K562 (cell line): Measurements from ENCODE around the gene ATP5F1C. TPM values are rescaled to one million over a fixed set of nuclear protein-coding genes. Genes with fewer than 3 reads are reported as not detected.

ENCODE experiments used
- ATAC-seq: fragments of 200-7000 bp; cut with Tn5 transposase; 3 replicates; pipeline ENCODE4 v1.9.1; 2020; ENCODE audit warnings: moderate library complexity
- BruUV-seq: library from RNA; stranded (reverse); fragments of 400-500 nt; replicated peaks from 2 replicates; lab custom pipeline; 2021; lab: Mats Ljungman, UMichigan
- CTCF ChIA-PET: fragments of 300-600 bp; formaldehyde crosslinking; extraction: SDS; loops from one replicate; lab custom pipeline; 2021; ENCODE audit warnings: low intra/inter-chr PET ratio; lab: Yijun Ruan, JAX
- POLR2A ChIA-PET: fragments of 300-600, 350-650 bp; sonication (Branson Sonifier 250); formaldehyde crosslinking; extraction: SDS; loops from one replicate; lab custom pipeline; 2021; ENCODE audit warnings: antibody characterized with exemption, inconsistent platforms; lab: Yijun Ruan, JAX
- DNase-seq, 4 experiments: peaks; one replicate each; pipeline versions ENCODE4 v3.0.0 to v3.0.0-alpha.2; 2011 to 2018; ENCODE audit warnings: low spot score in 3 of 4, mixed read lengths in 3 of 4; ENCODE audit errors: extremely low read depth in 1 of 4
- FAIRE-seq: peaks from 2 replicates; lab custom pipeline; 2011; peaks lifted over from hg19 to GRCh38; lab: Jason Lieb, UNC
- H2AFZ ChIP-seq: 2 replicates; pipeline ENCODE4 v1.6.0; 2011; ENCODE audit warnings: low read depth, low read length, control low read depth, inconsistent platforms
- H3K27ac ChIP-seq: fragments of 200-600 bp; 3 replicates; pipeline ENCODE4 v1.8.0; 2011; ENCODE audit warnings: low read depth, mild to moderate bottlenecking, control low read depth, inconsistent platforms, low read length, moderate library complexity, mixed read lengths; ENCODE audit errors: extremely low read depth
- H3K27me3 ChIP-seq, 2 experiments: fragments of 300-600 bp in 1 of 2; 2 replicates in 1 of 2; 3 replicates in 1 of 2; pipeline versions ENCODE4 v1.6.0 to v1.8.0; 2011; ENCODE audit warnings: inconsistent platforms in 2 of 2, low read length in 2 of 2, mild to moderate bottlenecking in 1 of 2, mixed read lengths in 1 of 2, moderate library complexity in 1 of 2; ENCODE audit not compliant: control insufficient read depth in 2 of 2, insufficient read depth in 2 of 2
- H3K36me3 ChIP-seq: fragments of 300-600 bp; 3 replicates; pipeline ENCODE4 v1.8.0; 2011; ENCODE audit warnings: mild to moderate bottlenecking, low read length, inconsistent platforms; ENCODE audit not compliant: control insufficient read depth, insufficient read depth
- H3K4me1 ChIP-seq, 2 experiments: fragments of 200-600 bp in 1 of 2; replicated peaks in 1 of 2; 2 replicates in 1 of 2; 3 replicates in 1 of 2; pipeline versions ENCODE4 v1.5.1 to v1.8.0; 2011; ENCODE audit warnings: inconsistent platforms in 2 of 2, low read length in 2 of 2, mild to moderate bottlenecking in 1 of 2, mixed read lengths in 1 of 2, moderate library complexity in 1 of 2; ENCODE audit not compliant: control insufficient read depth in 2 of 2, insufficient read depth in 2 of 2
- H3K4me2 ChIP-seq: 2 replicates; pipeline ENCODE4 v1.6.1; 2011; ENCODE audit warnings: low read length, control low read depth, inconsistent platforms, mixed read lengths; ENCODE audit not compliant: insufficient read depth
- H3K4me3 ChIP-seq: fragments of 200-600 bp; sonication (generic), shearing (Covaris generic); 2 replicates; pipeline ENCODE4 v1.5.1; 2016; ENCODE audit warnings: control low read depth, inconsistent platforms
- H3K79me2 ChIP-seq: fragments of 200-600 bp; 3 replicates; pipeline ENCODE4 v1.8.0; 2011; ENCODE audit warnings: low read length, inconsistent platforms; ENCODE audit not compliant: control insufficient read depth, insufficient read depth
- H3K9ac ChIP-seq, 2 experiments: 2 replicates each; pipeline versions ENCODE4 v1.6.0 to v1.6.1; 2011; ENCODE audit warnings: low read depth in 2 of 2, low read length in 2 of 2, control low read depth in 1 of 2, inconsistent platforms in 1 of 2, mild to moderate bottlenecking in 1 of 2, mixed read lengths in 1 of 2; ENCODE audit not compliant: insufficient read depth in 1 of 2
- H3K9me1 ChIP-seq: one replicate; pipeline ENCODE4 v1.6.0; 2011; ENCODE audit warnings: inconsistent platforms, mild to moderate bottlenecking, low read length, moderate library complexity; ENCODE audit not compliant: control insufficient read depth, insufficient read depth
- H3K9me3 ChIP-seq: replicated peaks from 2 replicates; pipeline ENCODE4 v1.5.1; 2011; ENCODE audit warnings: low read depth, low read length, inconsistent platforms; ENCODE audit not compliant: control insufficient read depth, insufficient read depth
- H4K20me1 ChIP-seq: replicated peaks from 2 replicates; pipeline ENCODE4 v1.6.1; 2011; ENCODE audit warnings: low read length, inconsistent platforms, mixed read lengths; ENCODE audit not compliant: control insufficient read depth, insufficient read depth
- MTA3 ChIP-seq: fragments of 450-650 bp; formaldehyde crosslinking; IDR thresholded peaks from 2 replicates; pipeline ENCODE4 v1.6.1; 2017; ENCODE audit warnings: mild to moderate bottlenecking, borderline replicate concordance
- ZBTB17 ChIP-seq: fragments of 450-650 bp; formaldehyde crosslinking; IDR thresholded peaks from 2 replicates; pipeline ENCODE4 v1.4.0; 2020; ENCODE audit warnings: mild to moderate bottlenecking
- in situ Hi-C: fragments of 300-500 bp; cut with MboI; formaldehyde crosslinking; loops from 4 replicates; pipeline ENCODE4 v1.15.0; 2018; ENCODE audit warnings: inconsistent platforms, mixed read lengths
- intact Hi-C: fragments of 100-400 bp; cut with micrococcal nuclease; formaldehyde crosslinking; loops from 2 replicates; pipeline ENCODE4 v1.14.2; 2022
- polyA plus RNA-seq, 8 experiments: library from polyadenylated mRNA; depleted of rRNA in 4 of 8; stranded (reverse) in 5 of 8; unstranded in 3 of 8; fragments of >200 nt; fragmentation: Nextera tagmentation in 2 of 8; fragmentation: Illumina TruSeq in 1 of 8; extraction: Ambion mirVana in 2 of 8; extraction: Trizol in 1 of 8; gene quantifications; 2 replicates each; pipeline versions ENCODE4 v1.2.1 to v1.2.3, GENCODE V29; 2011 to 2014; ENCODE audit warnings: inconsistent platforms in 1 of 8, missing spikeins in 1 of 8
- total RNA-seq, 7 experiments: library from RNA; depleted of rRNA in 6 of 7; stranded (reverse); fragments of >200 nt in 6 of 7; fragmentation: Illumina TruSeq in 2 of 7; extraction: Trizol in 2 of 7; gene quantifications; 2 replicates each; pipeline versions ENCODE4 v1.2.1 to v1.2.3, GENCODE V29; 2011 to 2021; ENCODE audit warnings: low replicate concordance in 1 of 7
- TF ChIP-seq, protein P1 (sequence below): fragments of 200-600 bp; sonication (generic); IDR thresholded peaks from one replicate; pipeline ENCODE4 v1.6.1; 2012; ENCODE audit warnings: mild to moderate bottlenecking, low read depth, low read length, inconsistent platforms

ATP5F1C gene
- total and polyA plus RNA-seq, 9 of the 15 experiments (the other 6 are each of a cell fraction or from before 2014, with no cell fraction given) = 389 to 1,475 (median 559) TPM

- no peak overlapping the region for H2AFZ ChIP-seq
- BruUV-seq = no TSS peak
- H3K27ac ChIP-seq = no peak overlapping the region
- TF ChIP-seq MTA3 (no peak), ZBTB17 (no peak)
- TF ChIP-seq, protein P1, sequence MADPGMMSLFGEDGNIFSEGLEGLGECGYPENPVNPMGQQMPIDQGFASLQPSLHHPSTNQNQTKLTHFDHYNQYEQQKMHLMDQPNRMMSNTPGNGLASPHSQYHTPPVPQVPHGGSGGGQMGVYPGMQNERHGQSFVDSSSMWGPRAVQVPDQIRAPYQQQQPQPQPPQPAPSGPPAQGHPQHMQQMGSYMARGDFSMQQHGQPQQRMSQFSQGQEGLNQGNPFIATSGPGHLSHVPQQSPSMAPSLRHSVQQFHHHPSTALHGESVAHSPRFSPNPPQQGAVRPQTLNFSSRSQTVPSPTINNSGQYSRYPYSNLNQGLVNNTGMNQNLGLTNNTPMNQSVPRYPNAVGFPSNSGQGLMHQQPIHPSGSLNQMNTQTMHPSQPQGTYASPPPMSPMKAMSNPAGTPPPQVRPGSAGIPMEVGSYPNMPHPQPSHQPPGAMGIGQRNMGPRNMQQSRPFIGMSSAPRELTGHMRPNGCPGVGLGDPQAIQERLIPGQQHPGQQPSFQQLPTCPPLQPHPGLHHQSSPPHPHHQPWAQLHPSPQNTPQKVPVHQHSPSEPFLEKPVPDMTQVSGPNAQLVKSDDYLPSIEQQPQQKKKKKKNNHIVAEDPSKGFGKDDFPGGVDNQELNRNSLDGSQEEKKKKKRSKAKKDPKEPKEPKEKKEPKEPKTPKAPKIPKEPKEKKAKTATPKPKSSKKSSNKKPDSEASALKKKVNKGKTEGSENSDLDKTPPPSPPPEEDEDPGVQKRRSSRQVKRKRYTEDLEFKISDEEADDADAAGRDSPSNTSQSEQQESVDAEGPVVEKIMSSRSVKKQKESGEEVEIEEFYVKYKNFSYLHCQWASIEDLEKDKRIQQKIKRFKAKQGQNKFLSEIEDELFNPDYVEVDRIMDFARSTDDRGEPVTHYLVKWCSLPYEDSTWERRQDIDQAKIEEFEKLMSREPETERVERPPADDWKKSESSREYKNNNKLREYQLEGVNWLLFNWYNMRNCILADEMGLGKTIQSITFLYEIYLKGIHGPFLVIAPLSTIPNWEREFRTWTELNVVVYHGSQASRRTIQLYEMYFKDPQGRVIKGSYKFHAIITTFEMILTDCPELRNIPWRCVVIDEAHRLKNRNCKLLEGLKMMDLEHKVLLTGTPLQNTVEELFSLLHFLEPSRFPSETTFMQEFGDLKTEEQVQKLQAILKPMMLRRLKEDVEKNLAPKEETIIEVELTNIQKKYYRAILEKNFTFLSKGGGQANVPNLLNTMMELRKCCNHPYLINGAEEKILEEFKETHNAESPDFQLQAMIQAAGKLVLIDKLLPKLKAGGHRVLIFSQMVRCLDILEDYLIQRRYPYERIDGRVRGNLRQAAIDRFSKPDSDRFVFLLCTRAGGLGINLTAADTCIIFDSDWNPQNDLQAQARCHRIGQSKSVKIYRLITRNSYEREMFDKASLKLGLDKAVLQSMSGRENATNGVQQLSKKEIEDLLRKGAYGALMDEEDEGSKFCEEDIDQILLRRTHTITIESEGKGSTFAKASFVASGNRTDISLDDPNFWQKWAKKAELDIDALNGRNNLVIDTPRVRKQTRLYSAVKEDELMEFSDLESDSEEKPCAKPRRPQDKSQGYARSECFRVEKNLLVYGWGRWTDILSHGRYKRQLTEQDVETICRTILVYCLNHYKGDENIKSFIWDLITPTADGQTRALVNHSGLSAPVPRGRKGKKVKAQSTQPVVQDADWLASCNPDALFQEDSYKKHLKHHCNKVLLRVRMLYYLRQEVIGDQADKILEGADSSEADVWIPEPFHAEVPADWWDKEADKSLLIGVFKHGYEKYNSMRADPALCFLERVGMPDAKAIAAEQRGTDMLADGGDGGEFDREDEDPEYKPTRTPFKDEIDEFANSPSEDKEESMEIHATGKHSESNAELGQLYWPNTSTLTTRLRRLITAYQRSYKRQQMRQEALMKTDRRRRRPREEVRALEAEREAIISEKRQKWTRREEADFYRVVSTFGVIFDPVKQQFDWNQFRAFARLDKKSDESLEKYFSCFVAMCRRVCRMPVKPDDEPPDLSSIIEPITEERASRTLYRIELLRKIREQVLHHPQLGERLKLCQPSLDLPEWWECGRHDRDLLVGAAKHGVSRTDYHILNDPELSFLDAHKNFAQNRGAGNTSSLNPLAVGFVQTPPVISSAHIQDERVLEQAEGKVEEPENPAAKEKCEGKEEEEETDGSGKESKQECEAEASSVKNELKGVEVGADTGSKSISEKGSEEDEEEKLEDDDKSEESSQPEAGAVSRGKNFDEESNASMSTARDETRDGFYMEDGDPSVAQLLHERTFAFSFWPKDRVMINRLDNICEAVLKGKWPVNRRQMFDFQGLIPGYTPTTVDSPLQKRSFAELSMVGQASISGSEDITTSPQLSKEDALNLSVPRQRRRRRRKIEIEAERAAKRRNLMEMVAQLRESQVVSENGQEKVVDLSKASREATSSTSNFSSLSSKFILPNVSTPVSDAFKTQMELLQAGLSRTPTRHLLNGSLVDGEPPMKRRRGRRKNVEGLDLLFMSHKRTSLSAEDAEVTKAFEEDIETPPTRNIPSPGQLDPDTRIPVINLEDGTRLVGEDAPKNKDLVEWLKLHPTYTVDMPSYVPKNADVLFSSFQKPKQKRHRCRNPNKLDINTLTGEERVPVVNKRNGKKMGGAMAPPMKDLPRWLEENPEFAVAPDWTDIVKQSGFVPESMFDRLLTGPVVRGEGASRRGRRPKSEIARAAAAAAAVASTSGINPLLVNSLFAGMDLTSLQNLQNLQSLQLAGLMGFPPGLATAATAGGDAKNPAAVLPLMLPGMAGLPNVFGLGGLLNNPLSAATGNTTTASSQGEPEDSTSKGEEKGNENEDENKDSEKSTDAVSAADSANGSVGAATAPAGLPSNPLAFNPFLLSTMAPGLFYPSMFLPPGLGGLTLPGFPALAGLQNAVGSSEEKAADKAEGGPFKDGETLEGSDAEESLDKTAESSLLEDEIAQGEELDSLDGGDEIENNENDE = no peak
- H3K4me1 ChIP-seq = no peaks in the 10 kb centered on the region; a peak in 1 of 5 replicates
- no peaks in the 10 kb centered on the region for H3K27me3 ChIP-seq
- H3K4me3 ChIP-seq = no peak overlapping the region
- H3K4me2 ChIP-seq = no peak overlapping the region
- H3K36me3 ChIP-seq = peaks cover 6% of the 10 kb centered on the region; the same call in 2 of the 3 replicates
- POLR2A ChIA-PET = interaction anchor here (0.6 kb wide), 1 partner anchor 24 kb away, joined by 3 read pairs; no protein-coding TSS in a partner anchor
- in situ Hi-C loops = no loop called here
- DNase-seq (no peak), FAIRE-seq (no peak), ATAC-seq (no peak)
- CTCF ChIA-PET = no interaction called here
- intact Hi-C loops = no loop called here
- H4K20me1 ChIP-seq = no peaks in the 10 kb centered on the region
- H3K9me1 ChIP-seq = no peaks in the 10 kb centered on the region
- H3K9me3 ChIP-seq = no peaks in the 10 kb centered on the region
- peaks cover 19% of the 10 kb centered on the region; the same call in 2 of the 3 replicates for H3K79me2 ChIP-seq
- H3K9ac ChIP-seq = no peak overlapping the region
These were observed 45.2 kb downstream of the ATP5F1C start for GRCh38 chr10:7833210-7833609.
